ENCODE measurements around the gene GPR55. TPM values are rescaled to one million over a fixed set of nuclear protein-coding genes. Genes with fewer than 3 reads are reported as not detected.

Gene GPR55
- total and polyA plus RNA-seq, 2 of the 4 experiments (the other 2 are of a cell fraction), result 0.03 TPM; not detected in 1

GRCh38 chr2:230956827-230957755 is 32.0 kb upstream of the GPR55 start (continued):
- no peak for TF ChIP-seq SMC3 (IDR thresholded peaks at IDR 0.05; ENCODE audit: low read depth, low read length)
- no peak for TF ChIP-seq FOS (IDR thresholded peaks at IDR 0.05; ENCODE audit: low read depth, low read length)

GRCh38 chr2:230955163-230955737 is 30.2 kb upstream of the GPR55 start:
- no peak overlapping the region for H4K5ac ChIP-seq (ENCODE audit: low read depth, low read length)
- no peak overlapping the region for H3K27ac ChIP-seq (ENCODE audit: insufficient read depth, low read length)
- WGBS, 2 experiments (ENCODE audit: extremely low coverage in 2 of 2, insufficient read length in 1 of 2), result 86% methylated on average over 1 of the region's 1 CpG; no CpG with 5 or more reads in 1 of the 2 experiments
- no peak overlapping the region for H2BK5ac ChIP-seq (ENCODE audit: low read depth, low read length, poor library complexity, severe bottlenecking)
- no peaks in the 10 kb centered on the region for H3K9me1 ChIP-seq (ENCODE audit: insufficient read depth, low read length)
- no peak overlapping the region for H2AK5ac ChIP-seq (ENCODE audit: low read depth, low read length)
- no peak overlapping the region for H3K18ac ChIP-seq (ENCODE audit: low read depth, low read length)
- H3K4me1 ChIP-seq (ENCODE audit: control insufficient read depth, insufficient read depth, low read length), result no peaks in the 10 kb centered on the region
- no peak overlapping the region for H3K4me2 ChIP-seq (ENCODE audit: low read depth, low read length)
- H4K91ac ChIP-seq (ENCODE audit: insufficient read depth, low read depth, low read length), result no peak overlapping the region
- H3K27me3 ChIP-seq (ENCODE audit: control insufficient read depth, insufficient read depth, low read length), result peaks cover 40% of the 10 kb centered on the region
- no peak overlapping the region for H3K4ac ChIP-seq (ENCODE audit: low read depth, low read length)
- no peak overlapping the region for H3K23ac ChIP-seq (ENCODE audit: low read depth, low read length)
- no peak overlapping the region for H2BK120ac ChIP-seq (ENCODE audit: low read depth, low read length)
- DNase-seq, result no peak
- no peak overlapping the region for H3K14ac ChIP-seq (replicated peaks; ENCODE audit: low read depth, low read length)
- no peaks in the 10 kb centered on the region for H4K20me1 ChIP-seq (ENCODE audit: insufficient read depth, low read length)
- no peak overlapping the region for H2AK9ac ChIP-seq (replicated peaks; ENCODE audit: low read depth, low read length, poor library complexity)
- no peak overlapping the region for H3K4me3 ChIP-seq (ENCODE audit: insufficient read depth, low read depth, low read length)
- TF ChIP-seq RFX5 (IDR thresholded peaks at IDR 0.05; ENCODE audit: low read depth, low read length) (no peak), NFE2L2 (IDR thresholded peaks at IDR 0.05; ENCODE audit: low read depth, low read length) (no peak), POLR2A (IDR thresholded peaks at IDR 0.05; ENCODE audit: low read depth, low read length) (no peak), BHLHE40 (IDR thresholded peaks at IDR 0.05; ENCODE audit: low read depth, low read length) (no peak)
- in situ Hi-C loops (cut with MboI; ENCODE audit: low sequenced_read_pairs), result no loop called here
- H3K79me1 ChIP-seq (ENCODE audit: low read depth in 1 of 2, low read length in 2 of 2), result no peaks in the 10 kb centered on the region
- no peak overlapping the region for H2BK15ac ChIP-seq (ENCODE audit: low read depth, low read length)
- ATAC-seq (ENCODE audit: low read depth), result no peak
- no peak overlapping the region for H2AFZ ChIP-seq (replicated peaks; ENCODE audit: low read length, poor library complexity)
- H3K9ac ChIP-seq (ENCODE audit: low read depth, low read length), result no peak overlapping the region
- dilution Hi-C loops (cut with HindIII; ENCODE audit: low sequenced_read_pairs, unreplicated experiment), result no loop called here
- H3K36me3 ChIP-seq (ENCODE audit: control insufficient read depth, insufficient read depth, low read length), result no peaks in the 10 kb centered on the region
- POLR2A ChIA-PET (ENCODE audit: unreplicated experiment), result no interaction called here
- H3K56ac ChIP-seq (ENCODE audit: extremely low read depth, insufficient read depth, low read length), result no peak overlapping the region
- BruUV-seq (replicated peaks), result no TSS peak
- H3K9me3 ChIP-seq (ENCODE audit: control insufficient read depth, insufficient read depth, low read length), result peaks cover 3% of the 10 kb centered on the region; the same call in 1 of the 2 replicates
- H4K8ac ChIP-seq (ENCODE audit: low read depth in 2 of 2, low read length in 2 of 2), result no peak overlapping the region
- CTCF ChIA-PET, result interaction anchor here (0.6 kb wide), 1 partner anchor 462 kb away, joined by 3 read pairs; no protein-coding TSS in a partner anchor
- H2BK20ac ChIP-seq (ENCODE audit: low read depth, low read length), result no peak overlapping the region
- intact Hi-C loops (cut with micrococcal nuclease), result loop anchor here (10.0 kb wide), 1 partner anchor 60 kb away; no protein-coding TSS in a partner anchor

All from IMR-90 (cell line).